Kidney tubule cell (primary cell): ENCODE data around the gene ADAM33.

ENCODE experiments used
- DNase-seq: peaks from one replicate; pipeline ENCODE4 v3.0.0-alpha.2; 2018; ENCODE audit warnings: low spot score

ADAM33 gene

DNA sequence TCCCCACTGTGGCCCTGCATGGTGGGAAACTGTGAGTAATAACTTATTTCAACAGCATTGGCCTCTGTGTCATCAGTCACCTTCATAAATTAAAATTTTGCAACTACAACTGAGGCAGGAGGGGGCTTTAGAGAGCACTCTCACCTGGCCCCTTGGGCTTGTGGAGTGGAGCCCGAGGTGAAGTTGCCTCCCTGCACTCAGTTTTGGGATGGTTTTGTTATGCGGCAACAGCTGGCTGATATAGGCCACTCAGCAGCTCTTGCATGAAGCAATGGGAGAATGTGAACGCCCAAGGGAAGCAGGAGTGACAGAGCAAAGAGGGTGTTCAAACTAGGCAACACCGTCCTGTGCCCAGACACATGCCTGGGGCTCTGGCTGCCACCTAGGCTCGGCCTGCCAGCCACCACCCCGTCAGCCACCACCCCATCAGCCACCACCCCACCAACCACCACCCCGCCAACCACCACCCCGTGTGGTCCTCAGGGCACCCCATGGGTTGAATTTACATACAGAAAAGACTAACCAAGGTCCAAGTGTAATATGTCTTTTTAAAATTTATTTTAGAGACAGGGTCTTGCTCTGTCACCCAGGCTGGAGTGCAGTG, 14.3 kb downstream of the ADAM33 start:
- DNase-seq, result no peak

- DNase-seq, result no peak
These were observed 18.0 kb downstream of the ADAM33 start for GRCh38 chr20:3663858-3664257.

DNA sequence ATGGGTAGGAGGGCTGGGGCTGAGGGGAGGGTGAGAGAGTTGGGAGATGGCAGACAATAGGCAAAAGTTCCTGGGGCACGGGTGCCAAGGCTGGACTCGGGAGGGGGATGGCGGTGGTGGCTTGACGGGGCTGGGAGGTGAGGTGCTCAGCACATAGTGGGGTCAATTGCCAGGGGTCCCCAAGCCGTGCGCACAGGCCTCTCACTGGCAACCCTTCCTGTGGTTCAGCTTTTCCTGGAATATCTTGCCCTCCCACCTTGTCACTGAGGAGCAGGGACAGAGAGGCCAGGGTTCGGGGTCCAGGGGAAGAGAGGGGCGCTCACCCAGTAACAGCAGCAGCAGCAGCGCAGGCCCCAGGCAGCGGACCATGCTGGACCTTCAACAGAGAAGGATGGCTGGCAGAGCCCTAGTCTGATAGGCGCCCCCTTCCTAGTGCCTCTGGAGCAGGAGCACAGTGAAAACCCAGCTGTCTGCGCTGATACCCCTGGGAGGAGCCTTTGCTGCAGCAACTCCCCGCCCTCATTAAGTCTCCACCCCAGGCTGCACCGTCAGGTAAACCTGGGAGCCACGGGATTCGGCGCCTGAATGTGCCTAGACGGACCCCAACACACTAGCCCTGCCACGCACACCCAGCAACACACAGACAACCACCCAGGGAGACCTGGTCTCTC, 18.6 kb downstream of the ADAM33 start, which contains the start of gene GFRA4:
TSS of gene GFRA4 (minus strand) at position 369 of the 671 bp plus-strand sequence. CDS start at position 369, 0 bp downstream.
- no peak for DNase-seq

DNA sequence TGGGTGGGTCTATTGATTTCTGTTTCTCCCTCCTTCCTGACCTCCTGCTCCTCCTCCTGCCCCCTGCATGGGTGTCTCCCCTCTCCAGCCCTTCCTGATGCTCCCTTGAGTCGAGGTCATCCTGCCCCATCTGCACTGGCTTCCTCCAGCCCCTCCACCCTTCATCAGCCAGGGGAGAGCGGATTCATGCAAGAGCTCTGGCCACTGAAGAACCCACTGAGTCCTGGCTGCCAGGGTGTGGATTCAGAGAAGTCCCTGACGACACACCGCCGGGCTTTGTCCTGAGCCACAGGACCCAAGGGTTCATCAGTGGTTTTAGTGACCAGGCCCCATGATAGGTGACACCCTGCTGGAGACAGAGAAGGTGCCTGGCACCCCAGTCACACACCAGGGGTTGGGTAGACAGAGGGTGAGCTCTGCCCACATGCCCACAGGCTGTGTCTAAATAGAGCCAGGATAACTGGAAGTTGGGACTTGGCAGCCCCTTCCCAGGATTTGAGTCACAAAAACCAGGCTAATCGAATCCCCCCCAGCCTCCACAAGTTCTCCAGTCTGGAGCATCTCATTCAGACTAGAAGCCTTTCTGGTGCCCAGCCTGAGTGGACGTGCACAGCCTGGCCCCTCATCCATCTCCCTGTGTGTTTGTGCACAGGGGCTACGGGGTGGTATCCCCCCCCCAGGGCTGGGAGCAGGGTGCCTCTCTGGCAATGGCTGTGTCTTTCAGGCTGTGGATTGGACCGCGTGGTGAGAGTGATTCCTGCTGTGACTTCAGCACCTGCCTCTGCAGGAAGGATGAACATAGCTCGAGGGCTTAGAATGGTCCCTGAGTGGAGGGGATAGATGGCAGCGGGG, 19.8 kb downstream of the ADAM33 start:
- no peak for DNase-seq

- DNase-seq, result no peak
These were observed 20.6 kb downstream of the ADAM33 start for GRCh38 chr20:3661060-3661813.

GRCh38 chr20:3660262-3661059, 21.3 kb downstream of the ADAM33 start:
- no peak for DNase-seq

DNA sequence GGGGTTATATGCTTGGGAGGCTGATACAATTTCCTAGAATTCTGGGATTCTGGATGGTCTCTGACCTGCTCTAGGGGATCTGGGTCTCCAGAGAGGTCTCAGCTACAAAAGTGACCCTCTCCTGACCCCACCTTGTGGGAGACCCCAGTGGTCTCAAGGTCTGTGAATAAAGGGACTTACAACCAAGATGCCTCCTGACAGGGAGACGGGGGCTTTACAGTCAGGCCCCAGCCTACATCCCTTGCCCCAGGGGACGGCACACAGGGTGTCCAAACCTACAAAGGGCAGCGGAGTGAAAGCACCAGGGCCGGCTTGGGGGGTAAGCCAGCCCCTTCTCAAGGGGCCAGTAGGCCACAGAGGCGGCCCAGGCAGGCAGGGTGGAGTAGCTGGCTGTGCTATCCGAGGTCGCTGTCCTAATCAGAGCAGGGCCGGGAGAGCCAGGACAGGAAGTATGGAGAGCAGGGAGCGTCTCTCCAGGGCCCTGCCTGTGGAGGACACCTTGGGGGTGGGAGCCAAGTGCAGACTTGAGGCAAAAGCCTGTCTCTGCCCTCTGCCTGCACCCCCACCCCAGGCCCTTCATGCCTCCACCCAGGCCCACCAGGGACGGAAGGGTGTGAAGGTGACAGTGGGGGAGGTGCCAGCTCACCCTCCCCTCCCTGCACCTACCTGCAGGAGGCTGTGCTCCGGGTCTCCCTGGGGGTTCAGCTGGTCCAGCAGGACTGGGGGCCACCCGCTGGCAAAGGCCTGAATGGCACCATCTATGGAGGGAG, 22.1 kb downstream of the ADAM33 start:
- no peak for DNase-seq

DNA sequence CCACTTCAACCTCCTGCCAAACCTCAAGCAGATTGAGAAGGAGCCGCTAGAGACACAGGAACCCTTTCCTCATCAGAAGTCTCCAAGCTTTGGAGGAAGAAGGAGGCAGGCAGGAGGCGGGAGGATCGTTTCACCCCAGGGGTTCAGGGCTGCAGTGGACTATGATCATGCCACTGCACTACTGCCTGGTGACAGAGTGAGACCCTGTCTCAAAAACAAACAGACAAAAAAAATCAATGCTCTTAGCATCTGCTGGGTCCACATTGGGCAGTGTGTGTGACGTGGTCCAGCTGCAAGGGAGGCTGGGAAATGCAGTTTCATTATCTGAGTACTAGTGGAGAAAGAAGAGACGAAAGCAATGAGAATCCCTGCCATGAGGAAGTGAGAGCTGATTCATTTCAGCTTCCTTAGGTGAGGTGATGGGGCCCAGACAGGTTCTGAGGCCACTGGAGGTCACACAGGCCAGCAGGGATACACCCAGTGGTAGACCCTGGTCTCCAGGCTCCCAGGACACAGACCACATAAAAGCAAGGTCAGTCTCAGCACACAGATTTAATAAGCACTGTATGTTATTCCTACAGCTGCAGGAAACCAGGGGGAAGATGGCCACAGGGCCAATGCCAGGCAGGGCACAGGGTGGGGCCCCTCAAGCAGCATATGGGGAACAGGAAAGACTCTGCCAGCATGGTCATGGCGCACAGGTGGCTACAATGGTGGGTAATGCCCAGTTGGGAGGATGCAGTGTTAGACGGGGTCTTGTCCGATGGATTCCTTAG, 22.9 kb downstream of the ADAM33 start:
- DNase-seq, result peak; percentile 9

- no peak for DNase-seq
These were observed 23.6 kb downstream of the ADAM33 start for GRCh38 chr20:3658019-3658715.

GRCh38 chr20:3655131-3655405, 26.7 kb downstream of the ADAM33 start:
- no peak for DNase-seq

DNA sequence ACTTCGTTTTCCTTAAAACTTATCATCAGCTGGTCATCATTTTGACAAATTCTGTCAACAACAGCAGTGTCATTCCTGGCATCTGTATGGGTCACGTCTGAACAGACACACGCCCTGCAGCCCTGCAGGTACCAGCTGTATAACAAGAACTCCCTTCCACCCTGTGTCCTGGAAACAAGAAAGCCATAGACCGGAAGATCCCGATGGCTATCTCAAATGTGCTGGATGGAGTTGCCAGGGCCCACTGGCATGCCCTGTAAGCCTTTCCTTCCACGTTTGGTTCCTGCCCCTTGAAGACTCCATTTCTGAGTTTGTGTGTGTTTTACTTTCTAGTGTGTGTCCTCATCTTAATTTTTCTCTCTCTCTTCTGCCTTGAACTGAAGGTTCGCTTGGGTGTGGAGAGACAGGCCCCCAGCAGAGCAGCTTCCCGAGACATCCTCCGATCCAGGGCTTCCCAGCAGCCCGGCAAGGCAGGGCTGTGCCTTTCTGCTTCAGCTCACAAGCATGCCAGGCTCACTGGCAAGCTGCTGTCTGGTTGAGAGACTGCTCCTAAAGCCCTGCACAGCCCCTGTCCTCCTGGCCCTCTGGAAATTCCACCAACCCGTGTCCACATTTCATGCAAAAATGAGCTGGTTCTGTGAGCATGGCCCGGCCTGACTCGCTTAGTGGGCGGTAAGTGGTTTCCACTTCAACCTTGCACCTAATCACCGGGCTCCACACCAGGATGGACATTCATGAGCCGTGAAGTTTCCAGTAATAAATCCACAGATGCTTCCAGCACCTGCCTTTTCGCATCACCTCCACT, 27.3 kb downstream of the ADAM33 start:
- peak; percentile 69 for DNase-seq

DNA sequence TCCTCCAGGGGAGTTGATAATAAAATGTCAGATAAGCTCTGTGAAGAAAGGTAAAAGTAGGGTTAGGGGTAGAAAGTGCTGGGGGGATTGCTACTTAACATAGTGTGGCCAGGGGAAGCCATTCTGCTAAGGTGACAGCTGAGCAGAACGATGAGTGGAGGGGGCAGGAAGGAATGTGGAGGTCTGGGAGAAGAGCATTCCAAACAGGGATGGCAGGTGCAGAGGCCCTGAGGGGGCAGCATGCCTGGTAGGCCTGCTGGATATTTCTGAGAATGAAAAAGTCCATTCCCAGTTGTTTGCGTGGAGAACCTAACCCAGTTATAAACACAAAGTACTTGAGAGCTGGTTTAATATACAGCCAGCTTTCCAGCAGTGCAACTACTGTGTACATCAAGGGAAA, 27.9 kb downstream of the ADAM33 start:
- DNase-seq, result no peak

DNA sequence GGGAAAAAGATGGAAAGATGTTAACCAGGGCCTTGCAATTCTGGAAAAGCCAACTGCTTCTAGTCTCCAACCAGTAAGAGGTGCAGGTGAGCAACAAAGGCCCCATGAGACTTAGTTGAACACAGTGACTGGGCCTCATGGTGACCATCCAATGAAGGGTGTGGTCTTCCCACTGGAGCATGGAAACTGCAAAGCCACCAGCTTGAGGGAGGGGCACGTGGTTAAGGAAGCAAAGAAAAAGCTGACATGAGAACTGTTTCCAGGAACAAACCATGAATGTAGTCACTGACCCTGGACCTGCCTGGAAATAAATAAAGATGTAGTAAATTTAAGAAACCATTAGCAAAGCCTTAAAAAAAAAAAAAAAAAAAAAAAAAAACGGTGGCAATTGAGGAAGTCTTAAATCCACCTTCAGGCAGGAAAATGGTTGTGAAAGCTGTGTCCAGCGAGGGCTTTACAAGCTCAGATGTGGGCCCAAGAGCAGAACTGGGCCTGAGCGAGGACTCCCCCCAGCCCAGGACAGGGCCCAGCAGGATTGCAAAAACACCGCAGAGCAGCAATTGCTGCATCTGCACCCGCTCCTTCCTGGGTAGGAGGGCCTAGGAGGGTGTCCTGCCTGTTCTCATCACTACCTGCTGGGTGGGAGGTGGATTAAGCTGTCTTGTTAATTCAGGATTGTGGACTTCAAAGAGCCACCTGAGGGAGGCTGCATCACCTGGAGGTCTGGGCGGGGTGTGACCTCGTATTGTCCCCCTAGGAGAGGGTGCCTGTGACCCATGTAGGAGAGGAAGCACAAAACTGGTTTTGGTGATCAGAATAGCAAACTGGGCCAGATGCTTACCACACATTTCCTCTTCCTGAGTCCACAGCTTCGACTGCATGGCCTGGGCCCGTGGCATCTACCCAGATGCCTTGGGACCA, 28.9 kb downstream of the ADAM33 start:
- DNase-seq, result peak; percentile 29

GRCh38 chr20:3652221-3652620, 29.6 kb downstream of the ADAM33 start:
- no peak for DNase-seq

DNA sequence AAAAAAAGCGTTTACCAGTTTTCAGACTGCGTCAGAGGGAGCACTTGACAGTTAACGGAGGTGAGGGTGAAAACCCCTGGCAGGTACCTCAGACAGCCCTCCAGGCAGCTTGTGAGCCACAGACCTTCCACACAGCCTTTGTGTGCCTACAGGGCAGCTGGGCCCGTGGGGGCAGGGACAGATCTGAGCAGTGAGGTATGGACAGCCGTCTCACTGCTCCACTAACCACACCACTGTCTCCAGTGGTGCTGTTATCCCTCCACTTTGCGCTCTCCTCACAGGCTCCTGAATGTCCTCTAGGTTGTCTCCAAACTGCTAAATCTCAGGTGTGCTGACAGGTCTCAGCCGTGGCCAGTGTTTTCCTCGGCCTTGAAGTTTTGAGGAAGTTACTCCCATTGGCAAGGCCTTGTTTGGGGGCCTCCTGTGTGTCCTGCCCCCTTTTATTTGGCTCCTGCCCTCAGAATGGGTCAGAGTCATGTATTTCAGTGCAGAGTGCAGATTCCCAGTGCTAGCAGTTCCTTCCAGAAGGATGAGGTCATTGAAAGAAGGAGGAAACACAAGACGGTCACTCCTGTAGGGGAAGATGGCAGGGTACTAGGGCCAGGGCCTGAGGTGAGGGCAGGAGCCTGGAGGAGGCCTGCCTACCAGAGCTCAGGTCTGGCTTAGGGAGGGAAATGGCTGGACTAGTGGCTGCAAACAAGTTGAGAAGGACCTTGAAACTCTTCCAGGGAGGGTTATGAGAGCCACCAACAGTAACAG, 30.4 kb downstream of the ADAM33 start:
- DNase-seq, result no peak

GRCh38 chr20:3648951-3649350, 32.9 kb downstream of the ADAM33 start:
- DNase-seq, result no peak

DNA sequence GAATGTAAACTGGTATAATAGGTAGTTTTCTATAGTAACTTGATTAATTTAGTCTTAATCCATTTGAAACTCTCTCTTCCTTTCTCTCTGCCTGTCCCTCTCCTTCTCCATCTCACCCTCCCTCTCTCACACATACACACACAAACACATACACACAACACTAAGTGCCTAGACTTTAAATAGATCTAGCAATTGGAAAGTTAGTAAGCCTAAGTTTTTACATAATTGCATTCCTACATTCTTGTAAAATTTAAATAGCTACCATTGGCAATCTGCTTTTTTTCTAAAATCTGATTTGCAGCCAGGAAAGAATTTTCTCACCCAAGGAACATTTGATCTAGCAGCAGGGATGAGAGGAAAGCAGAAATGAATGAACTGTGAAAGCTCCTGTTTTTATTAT, 34.3 kb downstream of the ADAM33 start:
- no peak for DNase-seq
